ENCODE results near the gene ALS2. TPM values are rescaled to one million over a fixed set of nuclear protein-coding genes. Genes with fewer than 3 reads are reported as not detected.

Gene ALS2
- total RNA-seq, 2 experiments from 2014 or later = 8.3 to 11.3 TPM

- Histone ChIP-seq H3K9me3 (ENCODE audit: low read length) (no peaks in the 10 kb centered on the region), H3K4me1 (ENCODE audit: insufficient read depth, low read length, poor library complexity, severe bottlenecking) (no peaks in the 10 kb centered on the region), H3K4me2 (ENCODE audit: low read length) (no peak overlapping the region), H3K9me2 (ENCODE audit: insufficient read depth, low read length) (no peaks in the 10 kb centered on the region), H3K4me3 (ENCODE audit: low read depth, low read length, poor library complexity, severe bottlenecking) (no peak overlapping the region), H2AFZ (ENCODE audit: low read length) (no peak overlapping the region), H3K79me2 (ENCODE audit: insufficient read depth, low read depth, low read length) (no peaks in the 10 kb centered on the region), H3K36me3 (ENCODE audit: insufficient read depth, low read length) (no peaks in the 10 kb centered on the region), H3K27ac (ENCODE audit: low read depth, low read length, poor library complexity, severe bottlenecking) (no peak overlapping the region), H4K20me1 (ENCODE audit: insufficient read depth, low read length) (no peaks in the 10 kb centered on the region)
- intact Hi-C loops (cut with micrococcal nuclease; ENCODE audit: unreplicated experiment) = loop anchor here (10.0 kb wide), 1 partner anchor 506 kb away; no protein-coding TSS in a partner anchor
- ChIA-PET CTCF (ENCODE audit: unreplicated experiment) (no interaction called here), POLR2A (interaction anchor here (0.7 kb wide), 1 partner anchor 30 kb away, joined by 3 read pairs; the partner anchor contains the start of gene MPP4)
- BruUV-seq (replicated peaks) = no TSS peak
- no peak for TF ChIP-seq EZH2phosphoT487 (IDR thresholded peaks at IDR 0.05; ENCODE audit: borderline replicate concordance, low read depth, low read length)
- no peak for TF ChIP-seq CTCF (conservative IDR thresholded peaks at IDR 0.05; ENCODE audit: low read length)
- no peak for DNase-seq (ENCODE audit: low spot score)
These were observed 112.3 kb downstream of the ALS2 start for GRCh38 chr2:201668402-201668910.

GRCh38 chr2:201664334-201664733, 116.4 kb downstream of the ALS2 start:
- Histone ChIP-seq H3K36me3 (ENCODE audit: insufficient read depth, low read length) (no peaks in the 10 kb centered on the region), H3K9me3 (ENCODE audit: low read length) (no peaks in the 10 kb centered on the region), H4K20me1 (ENCODE audit: insufficient read depth, low read length) (no peaks in the 10 kb centered on the region), H3K79me2 (ENCODE audit: insufficient read depth, low read depth, low read length) (no peaks in the 10 kb centered on the region), H3K4me2 (ENCODE audit: low read length) (no peak overlapping the region), H2AFZ (ENCODE audit: low read length) (no peak overlapping the region), H3K4me3 (ENCODE audit: low read depth, low read length, poor library complexity, severe bottlenecking) (no peak overlapping the region), H3K4me1 (ENCODE audit: insufficient read depth, low read length, poor library complexity, severe bottlenecking) (no peaks in the 10 kb centered on the region), H3K9me2 (ENCODE audit: insufficient read depth, low read length) (no peaks in the 10 kb centered on the region), H3K27ac (ENCODE audit: low read depth, low read length, poor library complexity, severe bottlenecking) (no peak overlapping the region)
- POLR2A ChIA-PET = interaction anchor here (0.6 to 1.1 kb wide), 2 partner anchors 9 to 16 kb away, joined by 3 to 5 read pairs; no protein-coding TSS in a partner anchor
- no peak for TF ChIP-seq EZH2phosphoT487 (IDR thresholded peaks at IDR 0.05; ENCODE audit: borderline replicate concordance, low read depth, low read length)
- TF ChIP-seq CTCF (conservative IDR thresholded peaks at IDR 0.05; ENCODE audit: low read length) = no peak
- intact Hi-C loops (cut with micrococcal nuclease; ENCODE audit: unreplicated experiment) = loop anchor here (10.0 kb wide), 1 partner anchor 510 kb away; no protein-coding TSS in a partner anchor
- BruUV-seq (replicated peaks) = no TSS peak
- DNase-seq (ENCODE audit: low spot score) = no peak
- CTCF ChIA-PET (ENCODE audit: unreplicated experiment) = no interaction called here

GRCh38 chr2:201661366-201661765, 119.4 kb downstream of the ALS2 start:
- Histone ChIP-seq H3K9me2 (ENCODE audit: insufficient read depth, low read length) (no peaks in the 10 kb centered on the region), H3K4me3 (ENCODE audit: low read depth, low read length, poor library complexity, severe bottlenecking) (no peak overlapping the region), H4K20me1 (ENCODE audit: insufficient read depth, low read length) (no peaks in the 10 kb centered on the region), H3K9me3 (ENCODE audit: low read length) (no peaks in the 10 kb centered on the region), H2AFZ (ENCODE audit: low read length) (no peak overlapping the region), H3K27ac (ENCODE audit: low read depth, low read length, poor library complexity, severe bottlenecking) (no peak overlapping the region), H3K36me3 (ENCODE audit: insufficient read depth, low read length) (no peaks in the 10 kb centered on the region), H3K4me2 (ENCODE audit: low read length) (no peak overlapping the region), H3K4me1 (ENCODE audit: insufficient read depth, low read length, poor library complexity, severe bottlenecking) (no peaks in the 10 kb centered on the region), H3K79me2 (ENCODE audit: insufficient read depth, low read depth, low read length) (no peaks in the 10 kb centered on the region)
- no peak for TF ChIP-seq EZH2phosphoT487 (IDR thresholded peaks at IDR 0.05; ENCODE audit: borderline replicate concordance, low read depth, low read length)
- TF ChIP-seq CTCF (conservative IDR thresholded peaks at IDR 0.05; ENCODE audit: low read length) = no peak
- intact Hi-C loops (cut with micrococcal nuclease; ENCODE audit: unreplicated experiment) = loop anchor here (10.0 kb wide), 1 partner anchor 513 kb away; no protein-coding TSS in a partner anchor
- no TSS peak for BruUV-seq (replicated peaks)
- POLR2A ChIA-PET = interaction anchor here (0.5 to 1.7 kb wide), 5 partner anchors 13 to 210 kb away, joined by 3 to 4 read pairs (median 3); partner anchors contain the start of genes STRADB and TRAK2
- DNase-seq (ENCODE audit: low spot score) = no peak
- CTCF ChIA-PET (ENCODE audit: unreplicated experiment) = no interaction called here
